Sciatic nerve (tissue), 2 donors: ENCODE measurements around the gene TAF4. TPM values are rescaled to one million over a fixed set of nuclear protein-coding genes. Genes with fewer than 3 reads are reported as not detected.

ENCODE experiments used
- ATAC-seq: fragments of 200-7000 bp; cut with Tn5 transposase; one replicate; pipeline ENCODE4 v1.9.1; 2020; ENCODE audit warnings: mild to moderate bottlenecking, moderate library complexity
- DNase-seq: peaks from one replicate; pipeline ENCODE4 v3.0.0-alpha.2; 2020; ENCODE audit warnings: low spot score
- intact Hi-C: fragments of 100-400 bp; cut with DNase I; formaldehyde crosslinking; loops from one replicate; pipeline ENCODE4 v1.14.2; 2022
- total RNA-seq: library from RNA; stranded (reverse); fragmentation: NEBNext Ultra II Directional; extraction: Animal tissue kit (Norgen Biotek cat#: 25700); gene quantifications from one replicate; pipeline ENCODE4 v1.2.1, GENCODE V29; 2021
- donor health status: DM: no; HTN: no; CAD: no.
- donor health status: DM: no; HTN: no; CAD: no.

The TAF4 gene
- total RNA-seq, 1 donor from 2014 or later, result 20.1 TPM

DNA sequence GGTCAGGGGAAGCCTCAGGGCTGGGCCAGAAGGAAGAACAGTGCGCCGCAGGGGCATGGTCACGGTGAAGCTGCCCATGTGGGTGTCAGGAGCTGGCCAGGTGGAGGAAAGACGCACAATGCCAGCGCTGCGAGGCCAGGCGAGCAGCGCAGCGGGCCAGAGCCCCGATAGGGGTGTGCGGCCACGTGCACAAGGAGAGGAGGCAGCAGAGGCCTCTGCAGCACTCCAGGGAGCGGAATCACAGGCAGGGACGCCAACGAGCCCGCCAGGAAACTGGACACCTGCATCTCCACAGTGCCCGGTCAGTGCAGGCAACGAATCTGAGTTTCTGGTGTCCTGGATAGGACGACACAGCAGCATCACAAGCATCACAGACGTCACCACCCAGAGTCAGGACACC, 35.7 kb downstream of the TAF4 start:
- no peak for ATAC-seq
- intact Hi-C loops, result no loop called here
- DNase-seq, result no peak

DNA sequence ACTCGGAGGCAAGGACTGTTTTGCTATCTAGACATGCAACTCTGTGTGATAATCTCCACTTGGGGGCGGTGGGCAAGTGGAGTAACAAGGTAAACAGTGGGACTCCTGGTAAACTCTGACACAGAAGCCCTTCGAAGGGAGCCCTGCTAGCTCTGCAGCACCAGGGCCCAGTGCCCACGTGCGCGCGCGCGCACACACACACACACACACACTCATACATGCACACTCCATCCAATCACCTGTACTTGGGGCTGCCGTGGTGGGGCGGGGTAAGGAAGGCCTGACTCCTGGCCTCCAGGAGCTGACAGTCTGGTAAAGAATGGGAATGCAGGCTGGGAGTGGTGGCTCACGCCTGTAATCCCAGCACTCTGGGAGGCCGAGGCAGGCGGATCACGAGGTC, 36.4 kb downstream of the TAF4 start:
- DNase-seq (no peak), ATAC-seq (no peak)
- intact Hi-C loops, result no loop called here

DNA sequence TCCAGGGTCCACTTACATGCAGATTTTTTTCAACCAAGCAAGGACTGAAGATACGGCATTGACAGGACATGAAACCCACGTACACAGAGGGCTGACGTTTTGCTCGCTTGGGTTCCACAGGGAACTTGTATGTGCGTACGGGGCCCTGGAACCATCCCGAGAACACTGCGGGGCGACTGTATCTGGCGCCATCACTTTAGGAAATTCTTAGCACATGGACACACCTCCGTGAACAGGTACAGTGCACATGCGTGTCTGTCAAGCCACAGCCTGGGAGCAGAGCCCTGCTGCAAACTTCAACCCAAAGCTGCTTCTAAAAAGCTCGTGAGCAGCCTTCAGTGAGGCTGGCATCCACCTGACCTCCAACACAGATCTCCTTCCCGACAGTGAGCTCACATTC, 37.3 kb downstream of the TAF4 start:
- DNase-seq (no peak), ATAC-seq (no peak)
- intact Hi-C loops, result no loop called here

DNA sequence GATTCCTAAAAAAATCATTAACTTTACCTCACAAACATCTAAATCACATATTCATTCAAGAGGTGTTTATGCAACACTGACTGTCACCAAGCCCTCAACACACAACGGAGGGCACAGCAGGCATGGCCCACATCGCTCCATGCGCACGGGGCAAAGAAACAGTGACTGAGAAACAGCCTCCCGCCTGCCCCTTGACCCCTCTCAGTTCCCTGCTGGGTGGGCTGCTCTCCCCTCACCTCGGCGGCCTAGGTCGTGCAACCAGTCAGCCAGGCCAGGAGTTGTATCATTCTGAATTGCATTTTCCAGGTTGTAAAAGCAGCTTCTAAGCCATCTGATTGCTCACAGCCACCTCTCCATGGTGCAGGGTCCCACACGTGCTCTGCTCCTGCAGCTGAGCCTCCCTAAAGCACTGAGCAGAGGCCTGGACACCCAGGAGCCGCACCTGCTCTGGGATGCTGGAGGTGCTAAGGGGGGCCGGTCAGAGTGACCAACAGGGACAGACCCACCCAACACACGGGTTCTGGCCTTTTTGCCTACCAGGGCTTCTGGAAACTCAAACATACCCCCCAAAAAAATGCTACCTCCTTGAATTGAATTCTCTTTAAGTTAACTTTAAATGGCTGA, 37.9 kb downstream of the TAF4 start:
- ATAC-seq (no peak), DNase-seq (no peak)
- intact Hi-C loops, result no loop called here

DNA sequence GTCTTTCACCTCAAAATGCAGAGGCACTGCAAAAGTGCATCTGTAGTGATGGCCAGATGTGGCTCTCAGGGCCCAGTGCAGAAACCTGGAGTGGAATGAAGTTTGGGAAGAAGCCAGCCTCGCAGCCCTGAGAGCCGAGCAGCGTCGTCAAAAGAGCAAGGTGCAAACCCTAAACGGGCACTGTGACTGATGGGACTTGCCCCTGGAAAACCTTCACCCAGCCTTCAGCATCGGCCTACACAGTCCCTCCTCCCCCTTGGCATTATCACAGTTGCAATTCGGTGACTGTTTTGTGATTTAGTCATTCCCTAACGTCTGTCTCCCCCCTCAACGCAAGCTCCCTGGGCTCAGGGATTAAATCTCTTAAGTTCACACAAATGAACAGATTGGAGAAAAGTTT, 38.6 kb downstream of the TAF4 start:
- intact Hi-C loops, result no loop called here
- no peak for ATAC-seq
- no peak for DNase-seq

DNA sequence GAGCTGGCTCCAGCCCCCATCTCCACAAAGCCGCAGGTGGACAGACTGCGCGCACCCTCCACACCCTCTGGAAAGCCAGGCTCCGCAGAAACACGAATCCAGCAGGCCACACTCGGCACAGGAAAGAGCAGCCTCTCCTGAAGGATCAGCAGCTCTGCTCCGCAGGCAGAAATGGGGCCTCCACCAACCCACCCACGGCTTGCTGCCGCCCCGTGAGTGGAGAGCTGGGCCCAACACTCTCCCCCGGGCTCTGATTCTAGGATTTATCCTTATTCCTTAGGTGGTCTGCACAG, 39.2 kb downstream of the TAF4 start:
- intact Hi-C loops, result no loop called here
- ATAC-seq (no peak), DNase-seq (no peak)

DNA sequence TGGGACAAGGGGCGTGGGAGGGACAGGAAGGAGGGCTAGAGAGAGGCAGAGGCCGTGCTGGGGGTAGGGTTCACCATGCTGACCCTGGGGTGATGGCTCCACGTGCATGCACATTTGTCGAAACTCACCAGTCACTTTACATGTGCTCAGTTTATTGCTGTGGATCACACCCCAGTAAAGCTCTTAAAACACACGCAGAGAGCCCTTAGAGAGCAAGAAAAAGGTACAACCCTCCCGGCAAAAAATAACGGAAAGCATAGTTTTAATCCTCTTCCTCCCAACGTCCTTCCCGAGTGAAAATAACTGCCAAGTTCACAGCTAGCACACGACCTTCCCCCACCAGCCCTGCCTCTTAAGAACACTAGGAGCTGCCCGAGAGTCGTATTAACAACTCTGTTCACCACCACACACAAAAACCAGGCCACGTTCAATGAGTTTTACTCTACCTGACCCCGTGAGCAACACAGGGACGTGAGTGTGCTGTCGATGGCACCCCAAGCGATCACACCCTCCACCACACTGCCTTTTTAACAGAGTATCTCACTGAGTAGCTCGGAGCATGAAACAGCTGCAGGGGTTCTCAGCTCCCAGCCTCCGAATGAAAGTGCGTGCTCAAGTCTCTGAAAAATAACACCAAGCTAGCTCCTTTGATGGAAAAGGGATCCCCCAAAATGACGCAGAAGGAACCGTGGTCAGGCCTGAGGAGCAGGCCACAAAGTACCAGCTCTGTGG, 39.7 kb downstream of the TAF4 start:
- intact Hi-C loops, result no loop called here
- ATAC-seq (peak; percentile 87), DNase-seq (no peak)

DNA sequence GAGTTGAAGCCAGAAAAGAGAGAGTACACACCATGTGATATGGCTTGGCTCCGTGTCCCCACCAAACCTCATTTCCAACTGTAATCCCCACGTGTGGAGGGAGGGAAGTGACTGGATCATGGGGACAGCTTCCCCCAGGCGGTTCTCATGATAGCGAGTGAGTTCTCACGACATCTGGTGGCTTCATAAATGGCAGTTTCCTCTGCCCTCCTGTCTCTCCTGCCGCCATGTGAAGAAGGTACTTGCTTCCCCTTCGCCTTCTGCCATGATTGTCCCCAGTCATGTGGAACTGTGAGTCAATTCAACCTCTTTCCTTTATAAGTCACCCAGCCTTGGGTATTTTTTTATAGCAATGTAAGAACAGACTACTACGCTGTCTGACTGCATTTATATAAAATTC, 40.3 kb downstream of the TAF4 start:
- no peak for ATAC-seq
- no peak for DNase-seq
- intact Hi-C loops, result no loop called here

DNA sequence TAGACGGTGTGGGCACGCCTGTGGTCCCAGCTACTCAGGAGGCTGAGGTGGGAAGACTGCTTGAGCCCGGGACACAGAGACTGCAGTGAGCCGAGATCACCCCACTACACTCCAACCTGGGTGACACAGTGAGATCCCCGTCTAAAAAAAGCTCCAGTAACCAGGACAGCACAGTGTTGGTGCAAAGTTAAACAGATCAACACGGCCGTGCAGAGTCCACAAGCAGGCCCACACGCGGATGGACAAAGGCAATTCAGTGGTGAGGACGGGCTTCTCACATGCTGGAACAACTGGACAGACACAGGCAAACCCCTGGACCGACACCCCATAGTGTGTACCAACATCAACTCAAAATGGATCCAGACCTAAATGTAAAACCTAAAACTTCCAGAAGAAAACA, 41.7 kb downstream of the TAF4 start:
- DNase-seq (no peak), ATAC-seq (no peak)
- intact Hi-C loops, result no loop called here

DNA sequence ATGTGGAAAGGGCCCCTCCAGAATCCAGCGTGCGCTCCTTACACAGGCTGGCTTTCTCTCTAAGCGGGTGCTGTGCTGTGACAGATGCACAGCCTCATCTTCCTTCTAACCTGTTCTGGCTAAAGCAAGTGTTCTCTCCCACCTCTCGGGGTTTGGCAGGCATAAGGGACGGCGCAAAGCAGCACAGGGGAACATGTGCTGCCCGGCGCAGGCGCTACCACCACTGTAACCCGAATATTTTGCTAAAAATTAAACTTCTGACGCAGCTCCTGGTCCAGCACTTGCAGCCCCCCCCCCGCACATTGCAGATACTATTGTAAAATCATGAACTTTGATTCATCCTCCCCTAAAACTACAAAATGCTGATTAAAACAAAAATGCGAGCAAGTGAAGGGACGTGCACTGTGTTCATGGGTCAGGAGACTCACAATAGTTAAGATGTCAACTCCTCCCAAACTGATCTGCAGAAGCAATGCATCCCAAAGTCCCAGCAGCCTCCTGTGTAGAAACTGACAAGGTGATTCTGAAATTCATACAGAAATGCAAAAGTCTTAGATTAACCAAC, 43.0 kb downstream of the TAF4 start:
- ATAC-seq (no peak), DNase-seq (no peak)

DNA sequence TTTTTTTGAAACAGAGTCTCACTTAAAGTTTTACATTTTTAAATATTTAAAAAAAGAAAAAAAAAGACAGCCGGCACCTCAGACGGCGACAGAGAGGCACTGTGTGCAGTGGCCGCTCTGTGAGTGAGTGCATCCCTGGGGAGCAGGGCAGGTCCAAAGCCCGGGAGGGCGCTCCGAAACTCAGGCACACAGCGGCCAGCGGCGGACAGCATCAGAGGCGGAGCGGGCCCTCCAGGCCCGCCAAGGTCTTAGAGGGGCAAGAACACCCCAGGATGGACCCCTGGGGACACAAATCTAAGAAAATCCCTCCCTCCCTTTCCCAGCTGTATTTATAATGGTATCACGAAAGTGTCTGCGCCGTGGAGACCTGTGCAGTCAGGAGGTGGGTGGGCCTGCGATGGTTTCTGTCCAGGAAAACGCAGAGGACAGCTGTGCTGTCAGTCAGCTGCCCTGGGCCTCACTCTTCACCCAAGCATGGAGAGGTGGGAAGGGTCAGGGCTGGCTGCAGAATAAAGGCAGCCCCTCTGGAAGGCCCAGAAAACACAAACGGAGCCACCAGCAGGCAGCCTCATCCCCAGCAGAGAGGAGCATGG, 43.8 kb downstream of the TAF4 start:
- ATAC-seq, result no peak

More for the DNA sequence above, 43.0 kb downstream of the TAF4 start:
- intact Hi-C loops, result no loop called here

DNA sequence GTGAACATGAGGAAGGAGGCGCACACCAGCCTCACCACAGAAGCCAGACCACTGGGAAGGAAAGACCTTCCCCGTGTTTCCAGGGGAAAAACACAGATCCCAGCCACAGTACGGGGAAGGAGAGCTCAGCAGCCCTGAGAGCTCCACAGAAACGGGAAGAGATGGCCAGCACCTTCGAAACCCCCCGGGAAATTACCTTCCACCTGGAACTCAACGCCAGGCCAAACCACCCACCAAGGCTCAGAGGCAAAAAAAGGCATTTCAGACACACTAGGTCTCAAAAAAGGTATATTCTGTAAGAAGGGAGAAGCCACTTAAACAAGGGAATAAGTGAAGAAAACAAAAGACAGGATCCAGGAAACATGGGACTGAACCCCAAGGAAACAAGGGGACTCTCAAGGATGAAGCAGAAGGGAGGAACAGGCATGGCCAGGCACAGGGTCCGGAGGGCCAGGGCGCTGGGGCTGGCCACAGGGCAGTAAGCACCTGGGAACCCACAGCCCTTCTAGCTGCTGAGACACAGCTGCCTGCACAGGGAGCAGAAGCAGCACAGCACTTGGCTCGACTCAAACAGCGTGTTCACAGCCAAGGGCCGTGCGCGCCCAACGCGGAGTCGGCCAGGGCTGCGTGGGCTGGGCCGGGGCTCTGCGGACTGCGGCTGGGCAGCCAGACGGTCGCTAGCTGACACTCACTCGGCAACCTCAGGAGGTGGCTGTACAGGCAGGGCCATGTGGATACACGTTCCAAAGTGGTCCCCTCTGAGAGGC, 44.6 kb downstream of the TAF4 start:
- ATAC-seq, result peak; percentile 87
- no peak for DNase-seq
- intact Hi-C loops, result no loop called here

More for the DNA sequence above, 43.8 kb downstream of the TAF4 start:
- intact Hi-C loops, result no loop called here
- DNase-seq, result no peak

DNA sequence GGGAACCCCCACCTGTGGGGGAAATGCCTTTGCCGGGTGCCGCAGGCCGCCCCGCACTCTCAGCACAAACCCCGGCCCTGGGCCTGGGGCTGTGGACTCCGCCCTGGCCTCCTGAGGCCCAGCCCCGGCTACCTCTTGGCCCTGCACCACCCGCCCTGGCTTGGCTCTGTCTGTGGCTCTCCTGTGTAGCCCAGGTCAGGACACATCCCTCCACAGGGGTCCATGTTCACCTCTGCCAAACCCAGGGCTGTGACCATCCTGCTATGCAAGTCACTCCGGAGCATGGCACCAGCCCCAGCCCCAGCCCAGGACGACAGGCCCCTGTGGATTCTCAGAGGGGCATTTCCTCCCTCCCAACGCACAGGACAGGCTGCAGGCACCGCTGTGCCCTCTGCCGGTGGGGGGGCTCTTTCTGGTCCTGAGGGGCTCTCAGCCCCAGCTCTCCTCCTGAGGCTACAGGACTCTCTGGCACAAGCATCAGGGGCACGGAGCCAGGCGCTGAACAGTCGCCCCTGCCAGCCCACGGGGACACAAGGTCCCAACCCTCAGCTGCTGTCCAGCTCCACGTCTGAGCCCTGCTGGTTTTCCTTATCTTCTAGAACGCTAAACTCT, 45.7 kb downstream of the TAF4 start:
- ATAC-seq, result no peak
- DNase-seq, result no peak
- intact Hi-C loops, result no loop called here

DNA sequence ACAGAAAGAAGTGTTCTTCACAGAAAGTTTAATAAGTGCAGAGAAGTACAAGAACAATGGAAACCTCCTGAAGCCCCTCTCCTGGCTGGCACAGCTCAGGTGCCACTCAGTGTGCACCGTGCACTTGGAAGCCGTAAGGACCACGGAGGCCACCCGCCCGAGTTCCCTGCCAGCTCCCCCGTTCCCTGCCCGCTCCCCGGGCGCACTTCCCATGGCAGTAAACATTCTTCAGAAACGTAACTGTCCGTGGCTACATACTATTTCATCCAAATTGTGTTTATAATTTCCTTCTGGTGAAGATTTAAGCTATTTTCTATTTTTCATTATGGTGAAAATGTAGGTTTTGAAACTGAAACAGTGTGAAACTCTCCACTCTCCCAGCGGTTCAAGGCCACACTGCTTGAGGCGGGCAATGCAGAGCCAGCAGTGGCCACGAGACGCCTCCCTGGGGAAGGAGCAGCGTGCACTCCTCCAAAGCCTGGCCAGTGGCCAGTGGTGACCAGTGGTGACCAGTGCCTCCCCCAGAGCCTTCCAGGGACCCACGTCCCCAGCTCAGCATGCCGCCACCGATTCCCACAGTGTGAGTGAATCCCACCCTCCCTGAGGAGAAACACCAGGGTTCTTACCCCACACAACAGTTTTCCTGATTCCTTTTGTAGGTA, 46.4 kb downstream of the TAF4 start:
- intact Hi-C loops, result no loop called here
- ATAC-seq (peak; percentile 30), DNase-seq (no peak)

DNA sequence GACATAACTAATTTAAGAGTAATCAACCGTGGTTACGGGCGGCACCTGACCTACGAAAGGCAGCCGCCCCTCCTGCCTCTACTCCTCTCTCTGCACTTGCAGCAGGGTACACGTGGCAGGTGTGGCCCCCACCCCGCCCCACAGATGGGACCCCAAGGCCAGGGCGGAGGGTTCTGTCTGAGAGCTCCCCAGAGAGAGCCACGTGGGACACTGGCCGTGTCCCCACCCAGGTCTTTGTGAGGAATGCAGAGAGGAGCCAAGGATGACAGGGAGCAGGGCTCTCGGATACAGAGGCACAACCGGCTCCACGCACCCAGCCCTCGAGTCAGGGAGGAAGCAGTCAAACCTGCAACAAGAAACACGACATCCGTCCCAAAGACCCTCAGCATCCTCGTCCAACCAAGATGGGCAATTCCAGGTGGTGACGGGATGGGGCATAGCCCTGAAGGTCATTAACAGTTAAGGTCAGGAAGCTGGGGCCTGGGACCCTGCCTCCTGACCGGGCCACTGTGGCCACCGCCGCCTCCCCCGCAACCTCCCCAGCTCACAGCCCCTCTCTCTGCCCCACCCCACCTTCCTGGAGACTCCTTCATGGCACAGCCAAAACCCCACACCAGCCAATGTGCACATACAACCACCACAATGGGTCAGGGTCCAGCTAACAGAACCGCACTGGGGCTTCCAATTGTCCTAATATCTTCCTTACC, 47.1 kb downstream of the TAF4 start:
- DNase-seq (no peak), ATAC-seq (no peak)
- intact Hi-C loops, result no loop called here

DNA sequence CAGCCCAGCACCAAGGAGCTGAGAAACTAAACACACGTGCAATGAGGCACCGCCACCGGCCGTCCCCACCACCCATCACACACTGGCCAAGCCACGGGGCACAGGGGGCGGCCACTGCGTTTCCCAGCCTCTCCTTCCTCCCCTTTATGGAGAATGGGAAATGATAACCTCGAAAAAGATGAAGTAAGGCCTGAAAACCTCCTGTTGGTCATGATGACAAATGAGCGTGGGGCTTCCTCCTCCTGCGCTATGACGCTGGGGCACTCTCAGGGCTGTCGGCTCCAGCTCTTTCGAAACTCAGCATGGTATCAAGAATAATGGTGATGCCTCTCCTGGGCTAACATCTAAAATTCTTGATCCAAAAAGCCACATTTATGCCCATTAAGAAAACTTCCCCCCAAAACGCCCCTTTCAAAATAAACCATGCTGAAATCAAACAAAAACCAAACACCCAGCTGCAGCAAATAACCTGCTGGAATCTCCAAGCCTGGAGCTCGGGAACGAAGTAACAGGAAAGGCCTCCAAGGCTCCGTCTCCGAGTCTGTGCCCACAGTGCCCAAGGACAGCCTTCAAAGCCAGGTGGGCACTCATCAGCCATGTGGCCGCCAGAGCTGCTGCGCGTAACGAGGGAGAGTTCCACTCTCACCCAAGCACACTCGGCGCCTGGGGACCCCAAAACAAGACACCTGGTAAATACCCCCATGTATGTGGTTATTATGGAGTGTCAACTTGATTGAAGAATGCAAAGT, 50.0 kb downstream of the TAF4 start:
- intact Hi-C loops, result no loop called here
- DNase-seq, result no peak
- no peak for ATAC-seq

DNA sequence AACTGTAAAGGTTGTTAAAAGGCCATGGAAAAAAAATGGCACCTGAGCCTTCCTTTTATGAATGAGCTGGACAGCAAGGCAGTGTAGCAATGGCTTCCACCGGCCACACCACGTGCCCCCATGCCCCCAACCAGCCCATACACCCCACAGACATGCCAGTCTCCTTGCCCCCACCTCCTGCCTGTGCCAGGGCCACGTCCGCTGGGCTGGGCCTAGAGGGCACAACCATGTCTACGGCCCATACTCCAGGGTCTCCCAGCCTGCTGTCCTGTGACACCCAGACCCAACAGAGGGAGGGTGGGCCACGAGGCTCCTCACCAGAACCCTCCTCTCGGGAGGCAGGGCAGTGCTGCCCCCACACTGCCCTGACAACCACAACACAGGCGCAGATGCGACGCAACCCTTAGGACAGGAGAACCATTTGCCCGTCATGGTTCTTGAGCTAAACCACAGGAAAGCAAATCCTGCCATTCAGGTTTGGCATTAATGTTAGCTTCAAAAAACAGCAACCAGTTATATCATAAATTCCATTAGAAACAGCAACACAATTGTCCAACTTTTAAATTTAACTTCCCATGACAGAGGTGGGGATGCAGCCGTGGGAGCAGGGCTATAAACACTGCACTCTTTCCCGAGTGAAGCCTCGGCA, 50.7 kb downstream of the TAF4 start:
- no peak for DNase-seq
- ATAC-seq, result no peak
- intact Hi-C loops, result no loop called here
